HG03097 (cell line): ENCODE results near the gene RAPGEF4.
"Not testable (repeated sequence)": the region's sequence is repeated elsewhere in the genome, so short reads cannot be mapped to it uniquely, and the experiment has no call there.

Experiments used
- ATAC-seq: cut with Tn5 transposase; IDR thresholded peaks from one replicate; pipeline ENCODE4 v1.9.1; 2021; ENCODE audit not compliant: unreplicated experiment, low FRiP score

The RAPGEF4 gene

GRCh38 chr2:173079141-173079540 is 343.5 kb downstream of the RAPGEF4 start:
- no peak for ATAC-seq

- ATAC-seq = no peak
These were observed 344.6 kb downstream of the RAPGEF4 start for GRCh38 chr2:173079973-173080860.

GRCh38 chr2:173086518-173087213 is 351.0 kb downstream of the RAPGEF4 start:
- no peak for ATAC-seq

- ATAC-seq = no peak
These were observed 351.6 kb downstream of the RAPGEF4 start for GRCh38 chr2:173087214-173087581.

GRCh38 chr2:173087793-173088496 is 352.3 kb downstream of the RAPGEF4 start:
- ATAC-seq = no peak

GRCh38 chr2:173090276-173090877 is 354.7 kb downstream of the RAPGEF4 start:
- no peak for ATAC-seq

GRCh38 chr2:173090973-173091660 is 355.5 kb downstream of the RAPGEF4 start:
- no peak for ATAC-seq

GRCh38 chr2:173091910-173092309 is 356.3 kb downstream of the RAPGEF4 start:
- ATAC-seq = no peak

- ATAC-seq = no peak
These were observed 357.3 kb downstream of the RAPGEF4 start for GRCh38 chr2:173092844-173093402.

GRCh38 chr2:173093617-173094016 is 358.0 kb downstream of the RAPGEF4 start:
- not testable (repeated sequence) for ATAC-seq

- no peak for ATAC-seq
These were observed 359.1 kb downstream of the RAPGEF4 start for GRCh38 chr2:173094731-173095130.

GRCh38 chr2:173095356-173095755 is 359.7 kb downstream of the RAPGEF4 start:
- ATAC-seq = no peak

GRCh38 chr2:173099271-173099670 is 363.6 kb downstream of the RAPGEF4 start:
- ATAC-seq = no peak

GRCh38 chr2:173099804-173100203 is 364.2 kb downstream of the RAPGEF4 start:
- no peak for ATAC-seq

- no peak for ATAC-seq
These were observed 366.0 kb downstream of the RAPGEF4 start for GRCh38 chr2:173101687-173102086.
